Esophagus squamous epithelium (tissue), 5 donors: Measurements from ENCODE around the gene TMBIM6. TPM values are rescaled to one million over a fixed set of nuclear protein-coding genes. Genes with fewer than 3 reads are reported as not detected.

ENCODE experiments used
- DNase-seq: peaks from one replicate; lab custom pipeline; 2025; lab: John Stamatoyannopoulos, UW
- H3K27ac ChIP-seq, 4 donors: fragments of 200-600 bp; sonication (generic); one replicate each; pipeline ENCODE4 v1.5.1; 2016 to 2019; ENCODE audit warnings: mild to moderate bottlenecking in 1 of 4
- H3K27me3 ChIP-seq, 4 donors: fragments of 200-600 bp; sonication (generic); 1 replicate in 3 of 4; 2 replicates in 1 of 4; pipeline versions ENCODE4 v1.5.1 to v1.6.0; 2017 to 2021; ENCODE audit warnings: antibody characterized with exemption in 1 of 4
- H3K36me3 ChIP-seq, 3 donors: fragments of 200-600 bp; sonication (generic); one replicate each; pipeline ENCODE4 v1.5.1; 2016 to 2019
- H3K4me1 ChIP-seq, 3 donors: fragments of 200-600 bp; sonication (generic); one replicate each; pipeline ENCODE4 v1.5.1; 2017 to 2019
- H3K4me3 ChIP-seq, 4 donors: fragments of 200-600 bp; sonication (generic); 1 replicate in 3 of 4; 2 replicates in 1 of 4; pipeline ENCODE4 v1.5.1; 2016 to 2019; ENCODE audit warnings: mild to moderate bottlenecking in 2 of 4, moderate library complexity in 1 of 4
- H3K9me3 ChIP-seq, 3 donors: fragments of 200-600 bp; sonication (generic); one replicate each; pipeline ENCODE4 v1.5.1; 2016 to 2019
- POLR2A ChIP-seq, 4 donors: fragments of 450-650 bp; IDR thresholded peaks; one replicate each; pipeline ENCODE4 v1.6.1; 2017; ENCODE audit warnings: antibody characterized with exemption in 4 of 4, mild to moderate bottlenecking in 4 of 4, moderate library complexity in 3 of 4
- WGBS, 2 donors: methylation state at CpG; one replicate each; pipeline ENCODE4 v1.1.5; 2018; 5-methylcytosine and 5-hydroxymethylcytosine counted together
- intact Hi-C: fragments of 100-400 bp; cut with DNase I; formaldehyde crosslinking; loops from one replicate; pipeline ENCODE4 v1.15.0; 2022
- total RNA-seq, 4 donors: library from RNA; depleted of rRNA; stranded (reverse); fragments of >200 nt; gene quantifications; one replicate each; pipeline ENCODE4 v1.1.0, GENCODE V29; 2016
- TF ChIP-seq, protein P1 (sequence below), 6 experiments: fragments of 450-650 bp in 4 of 6; fragments of 200-600 bp in 2 of 6; sonication (generic) in 2 of 6; IDR thresholded peaks; one replicate each; pipeline ENCODE4 v1.5.1; 2016 to 2019; ENCODE audit warnings: antibody characterized with exemption in 6 of 6, mild to moderate bottlenecking in 4 of 6, moderate library complexity in 4 of 6
- donor health status: DM: yes; HTN: yes; CAD: no.

Gene TMBIM6
- total RNA-seq, 4 donors from 2014 or later: 307 to 444 (median 343) TPM

DNA sequence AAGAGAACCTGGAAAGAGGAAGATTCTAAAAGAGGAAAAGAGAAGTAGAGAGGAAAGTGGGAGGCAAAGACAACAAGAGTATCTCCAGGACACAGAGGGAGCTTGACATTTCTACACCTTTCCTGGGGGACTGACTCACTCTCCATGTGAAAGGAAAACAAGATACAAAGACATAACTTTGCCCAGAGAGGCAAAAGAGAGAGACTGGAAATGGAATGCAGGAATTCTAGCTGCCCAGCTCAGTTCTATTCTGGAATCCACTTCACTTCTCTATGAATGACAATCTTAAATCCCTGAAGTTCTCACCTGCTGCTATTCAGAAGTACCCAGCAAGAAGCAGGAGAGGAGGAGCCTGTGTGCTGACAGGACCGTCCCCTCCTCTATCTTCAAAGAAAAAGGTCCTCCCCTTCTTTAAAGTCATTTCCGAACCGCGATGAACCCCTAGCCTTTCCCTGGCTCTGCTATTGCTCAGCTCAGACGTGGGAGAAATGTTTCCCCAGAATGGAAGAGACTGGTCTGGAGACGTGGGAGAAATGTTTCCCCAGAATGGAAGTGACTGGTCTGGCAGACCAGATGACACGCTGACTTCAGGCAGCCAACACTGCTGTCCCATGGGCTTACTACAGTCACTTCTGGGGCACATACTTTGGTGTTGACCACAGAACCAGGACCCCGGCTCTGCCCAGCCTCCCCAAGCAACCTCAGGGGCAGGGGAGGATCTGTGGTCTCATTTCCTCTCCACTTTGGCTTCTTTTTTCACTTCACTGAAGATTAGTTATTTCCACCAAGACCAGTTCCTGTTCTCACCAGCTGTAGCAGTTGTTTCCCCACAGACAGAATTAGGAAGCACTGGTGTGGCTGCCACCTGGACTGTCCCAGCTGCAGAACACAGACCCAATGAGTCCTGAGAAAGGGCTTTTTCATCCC, 42.5 kb upstream of the TMBIM6 start:
- intact Hi-C loops: no loop called here
- DNase-seq: no peak
- WGBS, 2 donors: 34 to 57% methylated on average over 5 to 8 of the region's 8 CpGs
- H3K27me3 ChIP-seq: no peaks in the 10 kb centered on the region
- TF ChIP-seq, protein P1, sequence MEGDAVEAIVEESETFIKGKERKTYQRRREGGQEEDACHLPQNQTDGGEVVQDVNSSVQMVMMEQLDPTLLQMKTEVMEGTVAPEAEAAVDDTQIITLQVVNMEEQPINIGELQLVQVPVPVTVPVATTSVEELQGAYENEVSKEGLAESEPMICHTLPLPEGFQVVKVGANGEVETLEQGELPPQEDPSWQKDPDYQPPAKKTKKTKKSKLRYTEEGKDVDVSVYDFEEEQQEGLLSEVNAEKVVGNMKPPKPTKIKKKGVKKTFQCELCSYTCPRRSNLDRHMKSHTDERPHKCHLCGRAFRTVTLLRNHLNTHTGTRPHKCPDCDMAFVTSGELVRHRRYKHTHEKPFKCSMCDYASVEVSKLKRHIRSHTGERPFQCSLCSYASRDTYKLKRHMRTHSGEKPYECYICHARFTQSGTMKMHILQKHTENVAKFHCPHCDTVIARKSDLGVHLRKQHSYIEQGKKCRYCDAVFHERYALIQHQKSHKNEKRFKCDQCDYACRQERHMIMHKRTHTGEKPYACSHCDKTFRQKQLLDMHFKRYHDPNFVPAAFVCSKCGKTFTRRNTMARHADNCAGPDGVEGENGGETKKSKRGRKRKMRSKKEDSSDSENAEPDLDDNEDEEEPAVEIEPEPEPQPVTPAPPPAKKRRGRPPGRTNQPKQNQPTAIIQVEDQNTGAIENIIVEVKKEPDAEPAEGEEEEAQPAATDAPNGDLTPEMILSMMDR (IDR thresholded peaks at IDR 0.05): no peak
- TF ChIP-seq POLR2A (IDR thresholded peaks at IDR 0.05): no peak
- peak overlapping the region in 1 of 4 donors; percentile 29 for H3K4me3 ChIP-seq
- H3K27ac ChIP-seq: peak overlapping the region in 3 of 4 donors; percentile 59 to 68 (median 63)
- no peaks in the 10 kb centered on the region for H3K9me3 ChIP-seq
- peaks cover 7 to 46% (median 10%) of the 10 kb centered on the region in 3 donors for H3K4me1 ChIP-seq
- H3K36me3 ChIP-seq: no peaks in the 10 kb centered on the region

GRCh38 chr12:49702009-49702408, 39.3 kb upstream of the TMBIM6 start:
- Histone ChIP-seq H3K4me1 (peaks cover 8 to 72% (median 16%) of the 10 kb centered on the region in 3 donors), H3K9me3 (no peaks in the 10 kb centered on the region), H3K27me3 (no peaks in the 10 kb centered on the region), H3K27ac (no peak overlapping the region), H3K4me3 (no peak overlapping the region), H3K36me3 (no peaks in the 10 kb centered on the region)
- WGBS, 2 donors: 87 to 94% methylated on average over 3 of the region's 3 CpGs
- DNase-seq: no peak
- intact Hi-C loops: no loop called here
- TF ChIP-seq POLR2A (IDR thresholded peaks at IDR 0.05): no peak

GRCh38 chr12:49702676-49703215, 38.6 kb upstream of the TMBIM6 start:
- H3K4me3 ChIP-seq: no peak overlapping the region
- H3K36me3 ChIP-seq: no peaks in the 10 kb centered on the region
- TF ChIP-seq, protein P1 (IDR thresholded peaks at IDR 0.05): no peak
- TF ChIP-seq POLR2A (IDR thresholded peaks at IDR 0.05): no peak
- H3K4me1 ChIP-seq: peaks cover 11 to 77% (median 16%) of the 10 kb centered on the region in 3 donors
- H3K9me3 ChIP-seq: no peaks in the 10 kb centered on the region
- H3K27me3 ChIP-seq: no peaks in the 10 kb centered on the region
- H3K27ac ChIP-seq: peak overlapping the region in 2 of 4 donors; percentile 0 to 29
- intact Hi-C loops: no loop called here
- no peak for DNase-seq

DNA sequence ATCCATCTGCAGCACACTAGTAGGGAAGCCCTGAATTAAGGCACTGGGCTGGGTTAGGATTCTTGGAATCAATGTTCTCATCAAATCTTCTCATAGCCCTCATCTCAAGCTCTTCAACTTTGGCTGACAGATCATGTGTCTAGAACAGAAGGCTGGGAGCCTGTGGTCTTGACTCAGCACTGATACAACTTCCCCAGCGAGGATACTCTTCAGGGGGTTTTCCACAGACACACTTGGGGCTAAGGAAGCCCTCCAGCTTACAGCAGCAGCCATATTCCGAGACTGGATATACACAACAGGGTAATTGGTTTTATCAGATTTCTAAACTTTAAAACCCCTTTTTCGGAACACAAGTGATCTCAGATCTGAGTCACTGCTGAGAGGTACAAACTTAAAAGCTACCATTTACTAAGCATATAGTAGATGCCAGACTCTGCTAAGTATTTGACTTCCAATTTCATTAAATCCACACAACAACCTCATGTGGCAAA, 37.7 kb upstream of the TMBIM6 start:
- TF ChIP-seq, protein P1 (IDR thresholded peaks at IDR 0.05): no peak
- TF ChIP-seq POLR2A (IDR thresholded peaks at IDR 0.05): no peak
- intact Hi-C loops: no loop called here
- H3K27me3 ChIP-seq: peaks cover 0 to 4% (median 0%) of the 10 kb centered on the region in 4 donors
- H3K36me3 ChIP-seq: no peaks in the 10 kb centered on the region
- no peak for DNase-seq
- no peaks in the 10 kb centered on the region for H3K9me3 ChIP-seq
- WGBS, 2 donors: 72 to 75% methylated on average over 3 of the region's 3 CpGs
- H3K4me3 ChIP-seq: no peak overlapping the region
- peak overlapping the region in 2 of 4 donors; percentile 0 to 29 for H3K27ac ChIP-seq
- H3K4me1 ChIP-seq: peaks cover 8 to 72% (median 8%) of the 10 kb centered on the region in 3 donors

DNA sequence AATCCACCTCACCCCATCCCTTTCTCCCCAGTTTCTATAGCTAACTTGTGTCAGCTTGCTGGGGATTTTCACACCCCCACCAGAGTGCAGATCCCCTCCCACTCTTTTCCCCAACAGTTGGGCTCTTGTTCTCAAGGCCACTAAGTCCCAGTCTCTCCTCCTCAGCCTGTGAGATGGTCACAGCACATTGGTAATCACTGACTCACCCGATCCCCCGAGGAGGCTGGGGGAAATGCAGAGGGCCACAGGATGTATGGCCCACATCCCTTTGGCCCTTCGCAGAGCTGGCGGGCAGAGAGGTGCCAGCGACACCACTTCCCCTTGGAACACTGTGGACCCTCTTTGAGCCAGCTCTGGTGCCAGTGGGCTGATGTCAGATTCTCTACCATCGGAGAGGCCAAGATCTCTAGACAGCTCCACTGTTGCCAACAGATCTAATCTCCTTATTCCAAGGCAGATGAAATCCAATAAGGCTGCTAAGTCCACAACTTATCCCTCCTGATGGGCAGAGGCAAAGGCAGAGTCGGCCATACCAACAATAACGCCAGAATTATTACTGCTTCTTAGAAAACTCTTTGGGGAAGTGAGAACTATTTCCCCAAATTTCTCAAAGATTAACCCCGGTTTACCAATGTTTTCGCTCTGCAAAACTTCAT, 35.8 kb upstream of the TMBIM6 start:
- TF ChIP-seq POLR2A (IDR thresholded peaks at IDR 0.05): no peak
- TF ChIP-seq, protein P1 (IDR thresholded peaks at IDR 0.05): no peak
- intact Hi-C loops: loop anchor here (5.0 kb wide), 1 partner anchor 58 kb away; no protein-coding TSS in a partner anchor
- Histone ChIP-seq H3K4me3 (peak overlapping the region in 3 of 4 donors; percentile 64 to 87 (median 74)), H3K36me3 (no peaks in the 10 kb centered on the region), H3K27me3 (peaks cover 0 to 10% (median 0%) of the 10 kb centered on the region in 4 donors), H3K4me1 (peaks cover 3 to 57% (median 6%) of the 10 kb centered on the region in 3 donors), H3K9me3 (no peaks in the 10 kb centered on the region), H3K27ac (peak overlapping the region in 3 of 4 donors; percentile 81 to 93 (median 88))
- 50 to 51% methylated on average over 6 to 10 of the region's 10 CpGs for WGBS, 2 donors
- DNase-seq: no peak
